Gastrocnemius medialis (tissue), 4 donors: ENCODE measurements around the gene STK38L.

ENCODE experiments used
- POLR2A ChIP-seq, 2 donors: fragments of 450-650 bp; IDR thresholded peaks; one replicate each; pipeline ENCODE4 v1.6.1; 2017; ENCODE audit warnings: antibody characterized with exemption in 2 of 2, mild to moderate bottlenecking in 2 of 2, moderate library complexity in 2 of 2
- TF ChIP-seq, protein P1 (sequence below), 5 experiments: fragments of 450-650 bp in 3 of 5; fragments of 200-600 bp in 2 of 5; sonication (generic) in 2 of 5; IDR thresholded peaks in 4 of 5; conservative IDR thresholded peaks in 1 of 5; 1 replicate in 4 of 5; 2 replicates in 1 of 5; pipeline ENCODE4 v1.5.1; 2016 to 2019; ENCODE audit warnings: antibody characterized with exemption in 5 of 5, mild to moderate bottlenecking in 3 of 5, moderate library complexity in 3 of 5

DNA sequence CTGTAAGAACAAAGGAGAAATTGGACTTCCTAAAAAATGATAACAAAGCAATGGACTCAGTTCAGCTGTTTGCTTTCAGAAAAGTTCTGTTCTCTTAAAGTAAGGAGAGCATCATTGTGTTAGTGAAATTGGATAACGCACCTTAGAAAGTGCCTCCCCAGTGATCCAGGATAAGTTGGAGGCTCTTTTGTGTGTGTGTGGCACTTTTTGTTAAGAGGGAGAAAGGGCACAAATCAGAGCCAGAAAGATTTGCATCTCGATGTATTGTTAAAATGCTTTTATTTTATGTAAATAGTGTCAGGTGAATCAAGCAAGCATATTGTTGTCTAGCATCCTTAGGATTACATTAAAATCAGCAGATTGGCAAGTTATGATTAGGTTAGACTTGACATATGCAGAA, 2.1 kb downstream of the STK38L start:
- TF ChIP-seq, protein P1, sequence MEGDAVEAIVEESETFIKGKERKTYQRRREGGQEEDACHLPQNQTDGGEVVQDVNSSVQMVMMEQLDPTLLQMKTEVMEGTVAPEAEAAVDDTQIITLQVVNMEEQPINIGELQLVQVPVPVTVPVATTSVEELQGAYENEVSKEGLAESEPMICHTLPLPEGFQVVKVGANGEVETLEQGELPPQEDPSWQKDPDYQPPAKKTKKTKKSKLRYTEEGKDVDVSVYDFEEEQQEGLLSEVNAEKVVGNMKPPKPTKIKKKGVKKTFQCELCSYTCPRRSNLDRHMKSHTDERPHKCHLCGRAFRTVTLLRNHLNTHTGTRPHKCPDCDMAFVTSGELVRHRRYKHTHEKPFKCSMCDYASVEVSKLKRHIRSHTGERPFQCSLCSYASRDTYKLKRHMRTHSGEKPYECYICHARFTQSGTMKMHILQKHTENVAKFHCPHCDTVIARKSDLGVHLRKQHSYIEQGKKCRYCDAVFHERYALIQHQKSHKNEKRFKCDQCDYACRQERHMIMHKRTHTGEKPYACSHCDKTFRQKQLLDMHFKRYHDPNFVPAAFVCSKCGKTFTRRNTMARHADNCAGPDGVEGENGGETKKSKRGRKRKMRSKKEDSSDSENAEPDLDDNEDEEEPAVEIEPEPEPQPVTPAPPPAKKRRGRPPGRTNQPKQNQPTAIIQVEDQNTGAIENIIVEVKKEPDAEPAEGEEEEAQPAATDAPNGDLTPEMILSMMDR (IDR thresholded peaks at IDR 0.05 in 4 of 5, conservative IDR thresholded peaks at IDR 0.05 in 1 of 5): no peak
- TF ChIP-seq POLR2A (IDR thresholded peaks at IDR 0.05): no peak
